Prostate gland (tissue), 2 donors: ENCODE results near the gene PRR9. TPM values are rescaled to one million over a fixed set of nuclear protein-coding genes. Genes with fewer than 3 reads are reported as not detected.

ENCODE experiments used
- DNase-seq: peaks from one replicate; pipeline ENCODE4 v3.0.0-alpha.2; 2019; ENCODE audit warnings: low spot score
- H3K27ac ChIP-seq, 2 donors: fragments of 200-600 bp; sonication (generic); 2 replicates each; pipeline ENCODE4 v1.5.1; 2017 to 2019
- H3K27me3 ChIP-seq: fragments of 200-600 bp; sonication (generic); replicated peaks from 2 replicates; pipeline ENCODE4 v1.5.1; 2019; ENCODE audit not compliant: insufficient read depth
- H3K36me3 ChIP-seq, 2 donors: fragments of 200-600 bp; sonication (generic); 1 replicate in 1 of 2; 2 replicates in 1 of 2; pipeline versions ENCODE4 v1.5.1 to v1.8.1; 2017 to 2019
- H3K4me1 ChIP-seq: fragments of 200-600 bp; sonication (generic); replicated peaks from 2 replicates; pipeline ENCODE4 v1.5.1; 2019
- H3K4me3 ChIP-seq, 2 donors: fragments of 200-600 bp; sonication (generic); 2 replicates each; pipeline ENCODE4 v1.5.1; 2017 to 2019
- H3K9me3 ChIP-seq: fragments of 200-600 bp; sonication (generic); 2 replicates; pipeline ENCODE4 v1.5.1; 2017
- POLR2A ChIP-seq: fragments of 450-650 bp; IDR thresholded peaks from one replicate; pipeline ENCODE4 v1.6.1; 2016; ENCODE audit warnings: antibody characterized with exemption, mild to moderate bottlenecking
- POLR2AphosphoS5 ChIP-seq: sonication (generic); formaldehyde crosslinking; IDR thresholded peaks from one replicate; pipeline ENCODE4 v1.6.1; 2017; ENCODE audit warnings: antibody characterized with exemption
- WGBS: methylation state at CpG from one replicate; pipeline ENCODE4 v1.1.5; 2018; 5-methylcytosine and 5-hydroxymethylcytosine counted together
- intact Hi-C: fragments of 100-400 bp; cut with DNase I; formaldehyde crosslinking; loops from one replicate; pipeline ENCODE4 v1.14.2; 2022
- total RNA-seq, 2 donors: library from RNA; depleted of rRNA; stranded (reverse); fragments of >200 nt; gene quantifications; one replicate each; pipeline ENCODE4 v1.1.0, GENCODE V29; 2016
- TF ChIP-seq, protein P1 (sequence below), 4 experiments: fragments of 200-600 bp in 2 of 4; fragments of 450-650 bp in 2 of 4; sonication (generic) in 2 of 4; IDR thresholded peaks; 1 replicate in 3 of 4; 2 replicates in 1 of 4; pipeline ENCODE4 v1.5.1; 2016 to 2019; ENCODE audit warnings: antibody characterized with exemption in 4 of 4, mild to moderate bottlenecking in 2 of 4, moderate library complexity in 2 of 4

The PRR9 gene
- total RNA-seq, 2 donors from 2014 or later: not detected

DNA sequence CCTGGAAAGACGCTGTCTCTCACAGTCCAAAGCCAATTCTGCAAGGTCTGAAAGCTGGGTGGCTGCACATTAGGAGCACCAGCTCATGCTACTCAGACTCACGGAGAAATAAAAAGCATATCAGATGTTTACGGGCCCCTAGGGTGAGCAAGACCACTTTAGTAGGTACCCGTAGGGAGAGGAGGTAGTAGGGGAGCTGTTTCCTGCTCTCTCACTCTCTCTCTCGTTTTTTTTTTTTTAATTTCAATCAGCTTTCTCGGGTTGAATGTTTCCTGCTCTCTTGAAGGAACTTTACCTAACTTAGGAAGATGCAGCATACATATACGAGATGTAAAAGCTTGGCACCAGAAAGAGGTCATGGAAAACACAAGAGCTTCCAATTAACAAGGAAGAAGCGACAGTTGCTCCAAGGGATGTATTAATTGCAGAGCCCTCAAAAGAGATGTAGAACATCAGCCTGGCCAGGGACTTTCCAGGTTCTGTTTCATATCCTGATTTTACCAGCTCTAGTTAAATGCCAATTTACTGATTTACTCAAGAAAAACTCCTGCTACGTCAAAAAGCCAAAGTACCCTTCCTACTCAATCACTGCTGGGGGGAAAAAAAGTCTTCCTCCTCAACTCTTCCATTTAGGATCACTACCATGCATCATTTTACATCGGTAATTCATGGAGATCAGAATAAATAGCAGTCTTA, 45.2 kb downstream of the PRR9 start:
- Histone ChIP-seq H3K36me3 (no peaks in the 10 kb centered on the region), H3K27me3 (peaks cover 17% of the 10 kb centered on the region), H3K4me1 (peaks cover 4% of the 10 kb centered on the region), H3K4me3 (no peak overlapping the region), H3K9me3 (no peaks in the 10 kb centered on the region), H3K27ac (no peak overlapping the region)
- intact Hi-C loops: no loop called here
- WGBS: 24% methylated on average over 10 of the region's 10 CpGs
- DNase-seq: no peak
- TF ChIP-seq, protein P1, sequence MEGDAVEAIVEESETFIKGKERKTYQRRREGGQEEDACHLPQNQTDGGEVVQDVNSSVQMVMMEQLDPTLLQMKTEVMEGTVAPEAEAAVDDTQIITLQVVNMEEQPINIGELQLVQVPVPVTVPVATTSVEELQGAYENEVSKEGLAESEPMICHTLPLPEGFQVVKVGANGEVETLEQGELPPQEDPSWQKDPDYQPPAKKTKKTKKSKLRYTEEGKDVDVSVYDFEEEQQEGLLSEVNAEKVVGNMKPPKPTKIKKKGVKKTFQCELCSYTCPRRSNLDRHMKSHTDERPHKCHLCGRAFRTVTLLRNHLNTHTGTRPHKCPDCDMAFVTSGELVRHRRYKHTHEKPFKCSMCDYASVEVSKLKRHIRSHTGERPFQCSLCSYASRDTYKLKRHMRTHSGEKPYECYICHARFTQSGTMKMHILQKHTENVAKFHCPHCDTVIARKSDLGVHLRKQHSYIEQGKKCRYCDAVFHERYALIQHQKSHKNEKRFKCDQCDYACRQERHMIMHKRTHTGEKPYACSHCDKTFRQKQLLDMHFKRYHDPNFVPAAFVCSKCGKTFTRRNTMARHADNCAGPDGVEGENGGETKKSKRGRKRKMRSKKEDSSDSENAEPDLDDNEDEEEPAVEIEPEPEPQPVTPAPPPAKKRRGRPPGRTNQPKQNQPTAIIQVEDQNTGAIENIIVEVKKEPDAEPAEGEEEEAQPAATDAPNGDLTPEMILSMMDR (IDR thresholded peaks at IDR 0.05): no peak
- no peak for TF ChIP-seq POLR2AphosphoS5
- no peak for TF ChIP-seq POLR2A

DNA sequence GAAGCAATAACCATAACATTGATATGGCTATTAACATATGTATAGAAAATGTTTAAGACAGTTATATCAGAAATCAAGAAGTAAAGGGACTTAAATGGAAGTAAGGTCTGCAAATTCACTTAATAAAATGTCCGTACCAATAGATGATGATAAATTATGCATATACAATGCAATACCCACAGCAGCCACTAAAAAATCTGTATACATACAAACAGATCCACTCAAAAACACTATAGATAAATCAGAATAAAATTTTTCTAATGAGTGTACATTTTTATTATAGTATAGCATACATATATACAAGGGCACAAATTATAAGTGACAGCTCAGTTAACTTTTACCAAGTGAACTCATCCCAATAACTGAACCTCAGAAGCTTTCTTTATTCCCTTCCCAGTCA, 48.1 kb downstream of the PRR9 start:
- TF ChIP-seq, protein P1 (IDR thresholded peaks at IDR 0.05): peak in 1 of 4 experiments; percentile 39
- no peak for TF ChIP-seq POLR2A
- H3K36me3 ChIP-seq: no peaks in the 10 kb centered on the region
- H3K4me3 ChIP-seq: no peak overlapping the region
- H3K9me3 ChIP-seq: no peaks in the 10 kb centered on the region
- WGBS: 88% methylated on average over 1 of the region's 1 CpG
- H3K27me3 ChIP-seq: peaks cover 17% of the 10 kb centered on the region
- peaks cover 4% of the 10 kb centered on the region for H3K4me1 ChIP-seq
- H3K27ac ChIP-seq: no peak overlapping the region
- intact Hi-C loops: no loop called here
- no peak for DNase-seq

Other genes with a start within 250 kb of the PRR9 start
- not detected for gene SPRR4, start 246.9 kb upstream of the PRR9 start, total RNA-seq
- not detected for gene SPRR1A, start 233.5 kb upstream of the PRR9 start, total RNA-seq
- not detected for gene SPRR3, start 215.8 kb upstream of the PRR9 start, total RNA-seq
- gene SPRR1B, start 186.4 kb upstream of the PRR9 start, total RNA-seq: not detected
- not detected for gene SPRR2D, start 176.5 kb upstream of the PRR9 start, total RNA-seq
- not detected for gene SPRR2A, start 160.1 kb upstream of the PRR9 start, total RNA-seq
- not detected for gene SPRR2B, start 146.0 kb upstream of the PRR9 start, total RNA-seq
- gene SPRR2E, start 123.1 kb upstream of the PRR9 start, total RNA-seq: not detected
- gene SPRR2F, start 104.1 kb upstream of the PRR9 start, total RNA-seq: 1 to 10 TPM in 1 of 2 donors, not detected in 1; 2.2 TPM
- gene SPRR2G, start 66.7 kb upstream of the PRR9 start, total RNA-seq: not detected
- gene LELP1, start 14.2 kb upstream of the PRR9 start, total RNA-seq: 1 to 10 TPM in 1 of 2 donors, not detected in 1; 4.4 TPM
- gene LORICRIN, start 42.1 kb downstream of the PRR9 start, total RNA-seq: under 1 TPM in 1 of 2 donors, not detected in 1; 0.45 TPM
- not detected for gene PGLYRP3, start 95.4 kb downstream of the PRR9 start, total RNA-seq
- gene PGLYRP4, start 131.3 kb downstream of the PRR9 start, total RNA-seq: not detected
- 10 to 100 TPM; 25.6 to 45.2 TPM for gene S100A9, start 140.3 kb downstream of the PRR9 start, total RNA-seq
- gene S100A12, start 158.0 kb downstream of the PRR9 start, total RNA-seq: not detected
- 1 to 10 TPM; 1.5 to 5.6 TPM for gene S100A8, start 173.5 kb downstream of the PRR9 start, total RNA-seq
- gene S100A7A, start 198.9 kb downstream of the PRR9 start, total RNA-seq: not detected
- gene S100A7, start 243.1 kb downstream of the PRR9 start, total RNA-seq: not detected